WERI-Rb-1 (cell line): ENCODE results near the gene MAML2.

Experiments used
- DNase-seq: peaks from one replicate; pipeline ENCODE4 v3.0.0-alpha.2; 2020
- H3K27ac ChIP-seq: fragments of 250-450 bp; sonication (Bioruptor Pico); 2 replicates; pipeline ENCODE4 v1.5.1; 2020; ENCODE audit warnings: mild to moderate bottlenecking, moderate library complexity
- H3K27me3 ChIP-seq: fragments of 250-450 bp; sonication (Bioruptor Pico); 2 replicates; pipeline ENCODE4 v1.5.1; 2021; ENCODE audit warnings: mild to moderate bottlenecking, low read depth, moderate library complexity; ENCODE audit not compliant: insufficient read depth, severe bottlenecking
- H3K36me3 ChIP-seq: fragments of 250-450 bp; sonication (Bioruptor Pico); 2 replicates; pipeline ENCODE4 v1.5.1; 2020; ENCODE audit warnings: mild to moderate bottlenecking, moderate library complexity
- H3K4me3 ChIP-seq: 2 replicates; pipeline ENCODE4 v1.5.1; 2011; ENCODE audit warnings: low read depth, mild to moderate bottlenecking, control low read depth, low read length
- H3K9me3 ChIP-seq: fragments of 250-450 bp; sonication (Bioruptor Pico); 2 replicates; pipeline ENCODE4 v1.5.1; 2021; ENCODE audit warnings: mild to moderate bottlenecking, moderate library complexity; ENCODE audit not compliant: severe bottlenecking
- CTCF ChIP-seq: IDR thresholded peaks from 2 replicates; pipeline ENCODE4 v1.5.1; 2011; ENCODE audit warnings: low read depth, mild to moderate bottlenecking, control low read depth, inconsistent platforms, low read length

Gene MAML2

GRCh38 chr11:96173422-96173821 is 169.6 kb downstream of the MAML2 start:
- H3K27ac ChIP-seq: no peak overlapping the region
- no peaks in the 10 kb centered on the region for H3K27me3 ChIP-seq
- no peaks in the 10 kb centered on the region for H3K9me3 ChIP-seq
- H3K36me3 ChIP-seq: no peaks in the 10 kb centered on the region; the same call in 1 of the 2 replicates
- TF ChIP-seq CTCF: no peak
- H3K4me3 ChIP-seq: no peak overlapping the region
- no peak for DNase-seq

- Histone ChIP-seq H3K36me3 (no peaks in the 10 kb centered on the region; the same call in 1 of the 2 replicates), H3K27ac (no peak overlapping the region), H3K27me3 (no peaks in the 10 kb centered on the region), H3K4me3 (no peak overlapping the region), H3K9me3 (no peaks in the 10 kb centered on the region)
- TF ChIP-seq CTCF: no peak
- DNase-seq: no peak
These were observed 170.4 kb downstream of the MAML2 start for GRCh38 chr11:96172604-96173003.

- DNase-seq: no peak
- Histone ChIP-seq H3K4me3 (no peak overlapping the region), H3K9me3 (no peaks in the 10 kb centered on the region), H3K27ac (no peak overlapping the region), H3K27me3 (no peaks in the 10 kb centered on the region), H3K36me3 (no peaks in the 10 kb centered on the region; the same call in 1 of the 2 replicates)
- TF ChIP-seq CTCF: no peak
These were observed 173.7 kb downstream of the MAML2 start for GRCh38 chr11:96169250-96169649.

- no peak for TF ChIP-seq CTCF
- Histone ChIP-seq H3K9me3 (no peaks in the 10 kb centered on the region), H3K27ac (no peak overlapping the region), H3K4me3 (no peak overlapping the region), H3K36me3 (no peaks in the 10 kb centered on the region; the same call in 1 of the 2 replicates), H3K27me3 (no peaks in the 10 kb centered on the region)
- no peak for DNase-seq
These were observed 174.4 kb downstream of the MAML2 start for GRCh38 chr11:96168623-96169022.

- no peak for DNase-seq
- H3K9me3 ChIP-seq: no peaks in the 10 kb centered on the region
- no peaks in the 10 kb centered on the region for H3K36me3 ChIP-seq
- H3K27me3 ChIP-seq: no peaks in the 10 kb centered on the region
- no peak overlapping the region for H3K4me3 ChIP-seq
- no peak overlapping the region for H3K27ac ChIP-seq
- TF ChIP-seq CTCF: no peak
These were observed 175.2 kb downstream of the MAML2 start for GRCh38 chr11:96167787-96168186.

GRCh38 chr11:96167203-96167758 is 175.7 kb downstream of the MAML2 start:
- Histone ChIP-seq H3K9me3 (no peaks in the 10 kb centered on the region), H3K27me3 (no peaks in the 10 kb centered on the region), H3K27ac (no peak overlapping the region), H3K4me3 (no peak overlapping the region), H3K36me3 (no peaks in the 10 kb centered on the region)
- no peak for TF ChIP-seq CTCF
- peak; percentile 60 for DNase-seq
